NCI-H128 (cell line): ENCODE measurements around the gene SLC2A9.

Source experiments
- DNase-seq: peaks from one replicate; lab custom pipeline; 2025; ENCODE audit not compliant: unreplicated experiment; lab: John Stamatoyannopoulos, UW

The SLC2A9 gene

GRCh38 chr4:10020871-10021652, at the start of gene SLC2A9:
SLC2A9 (minus strand) TSS chr4:10021497; CDS start chr4:10021429, 68 bp downstream.
- DNase-seq, result no peak

GRCh38 chr4:10069075-10069642, 47.9 kb upstream of the SLC2A9 start:
- no peak for DNase-seq

GRCh38 chr4:10066670-10067651, 45.7 kb upstream of the SLC2A9 start:
- DNase-seq, result no peak

GRCh38 chr4:10066206-10066605, 44.9 kb upstream of the SLC2A9 start:
- DNase-seq, result no peak

- DNase-seq, result no peak
Observed at GRCh38 chr4:10063544-10064300, 42.4 kb upstream of the SLC2A9 start.

GRCh38 chr4:10061650-10062415, 40.5 kb upstream of the SLC2A9 start:
- no peak for DNase-seq

- no peak for DNase-seq
Observed at GRCh38 chr4:10058371-10058770, 37.1 kb upstream of the SLC2A9 start.

GRCh38 chr4:10057023-10057395, 35.7 kb upstream of the SLC2A9 start:
- DNase-seq, result no peak

- DNase-seq, result no peak
Observed at GRCh38 chr4:10056334-10057022, 35.2 kb upstream of the SLC2A9 start.

GRCh38 chr4:10055871-10056270, 34.6 kb upstream of the SLC2A9 start:
- DNase-seq, result no peak

GRCh38 chr4:10054571-10055041, 33.3 kb upstream of the SLC2A9 start:
- no peak for DNase-seq

- no peak for DNase-seq
Observed at GRCh38 chr4:10053635-10054453, 32.5 kb upstream of the SLC2A9 start.

- DNase-seq, result no peak
Observed at GRCh38 chr4:10051517-10052135, 30.3 kb upstream of the SLC2A9 start.

GRCh38 chr4:10050721-10051120, 29.4 kb upstream of the SLC2A9 start:
- no peak for DNase-seq

- DNase-seq, result no peak
Observed at GRCh38 chr4:10050261-10050661, 29.0 kb upstream of the SLC2A9 start.

GRCh38 chr4:10048941-10049697, 27.8 kb upstream of the SLC2A9 start:
- no peak for DNase-seq

- no peak for DNase-seq
Observed at GRCh38 chr4:10047967-10048366, 26.7 kb upstream of the SLC2A9 start.
